Ascending aorta (tissue), 2 donors: ENCODE data around the gene NFATC2. TPM values are rescaled to one million over a fixed set of nuclear protein-coding genes. Genes with fewer than 3 reads are reported as not detected.

Experiments
- DNase-seq, 2 donors: peaks; one replicate each; pipeline ENCODE4 v3.0.0-alpha.2; 2019; ENCODE audit warnings: low spot score in 2 of 2
- H3K27ac ChIP-seq, 2 donors: fragments of 200-600 bp; sonication (generic); one replicate each; pipeline ENCODE4 v1.5.1; 2016 to 2017; ENCODE audit warnings: mild to moderate bottlenecking in 1 of 2
- H3K27me3 ChIP-seq: fragments of 200-600 bp; sonication (generic); one replicate; pipeline ENCODE4 v1.5.1; 2017
- H3K36me3 ChIP-seq, 2 donors: fragments of 200-600 bp; sonication (generic); one replicate each; pipeline ENCODE4 v1.5.1; 2016
- H3K4me1 ChIP-seq, 2 donors: fragments of 200-600 bp; sonication (generic); one replicate each; pipeline ENCODE4 v1.5.1; 2016 to 2017; ENCODE audit warnings: mild to moderate bottlenecking in 1 of 2
- H3K4me3 ChIP-seq, 2 donors: fragments of 200-600 bp; sonication (generic); one replicate each; pipeline ENCODE4 v1.5.1; 2016 to 2017; ENCODE audit warnings: mild to moderate bottlenecking in 1 of 2
- H3K9me3 ChIP-seq, 2 donors: fragments of 200-600 bp; sonication (generic); one replicate each; pipeline ENCODE4 v1.5.1; 2016
- CTCF ChIP-seq, 3 experiments: fragments of 200-600 bp in 2 of 3; fragments of 450-650 bp in 1 of 3; sonication (generic) in 2 of 3; IDR thresholded peaks; one replicate each; pipeline ENCODE4 v1.5.1; 2016 to 2019; ENCODE audit warnings: antibody characterized with exemption in 3 of 3, mild to moderate bottlenecking in 1 of 3, moderate library complexity in 1 of 3
- intact Hi-C: fragments of 100-400 bp; cut with DNase I; formaldehyde crosslinking; loops from one replicate; pipeline ENCODE4 v1.15.1; 2023
- total RNA-seq: library from RNA; depleted of rRNA; stranded (reverse); fragments of >200 nt; gene quantifications from one replicate; pipeline ENCODE4 v1.1.0, GENCODE V29; 2016

The NFATC2 gene
- total RNA-seq, 1 donor from 2014 or later: 7.9 TPM

GRCh38 chr20:51392614-51393186 is 149.8 kb downstream of the NFATC2 start:
- Histone ChIP-seq H3K27ac (no peak overlapping the region), H3K27me3 (no peaks in the 10 kb centered on the region), H3K4me1 (peaks cover 8 to 29% of the 10 kb centered on the region in 2 donors), H3K4me3 (no peak overlapping the region), H3K9me3 (no peaks in the 10 kb centered on the region), H3K36me3 (no peaks in the 10 kb centered on the region)
- DNase-seq: no peak
- TF ChIP-seq CTCF (IDR thresholded peaks at IDR 0.05): no peak
- intact Hi-C loops: no loop called here

DNA sequence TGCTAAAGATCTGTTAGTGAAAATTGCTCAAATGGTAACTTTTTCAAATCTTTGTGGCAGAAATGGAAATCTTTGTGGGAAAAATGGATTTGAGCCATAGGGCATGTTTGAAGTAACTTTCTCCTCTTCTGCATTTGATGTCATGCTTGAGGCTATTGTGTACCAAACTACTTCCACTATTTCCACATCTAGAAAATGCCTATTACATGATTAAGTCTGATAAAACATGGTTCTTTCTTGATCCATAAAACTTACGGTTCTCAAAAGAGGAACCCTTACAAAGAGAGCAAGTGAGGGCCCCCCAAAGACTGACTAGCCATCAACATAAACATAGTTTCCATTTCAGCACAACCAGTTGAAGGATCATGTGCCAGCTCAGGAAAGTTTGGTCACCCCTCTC is 150.6 kb downstream of the NFATC2 start:
- peaks cover 8 to 29% of the 10 kb centered on the region in 2 donors for H3K4me1 ChIP-seq
- no peak overlapping the region for H3K27ac ChIP-seq
- no peaks in the 10 kb centered on the region for H3K9me3 ChIP-seq
- intact Hi-C loops: no loop called here
- no peaks in the 10 kb centered on the region for H3K27me3 ChIP-seq
- DNase-seq: no peak
- H3K36me3 ChIP-seq: no peaks in the 10 kb centered on the region
- no peak overlapping the region for H3K4me3 ChIP-seq
- no peak for TF ChIP-seq CTCF (IDR thresholded peaks at IDR 0.05)

GRCh38 chr20:51389543-51390264 is 152.8 kb downstream of the NFATC2 start:
- Histone ChIP-seq H3K36me3 (no peaks in the 10 kb centered on the region), H3K4me1 (peaks cover 8 to 17% of the 10 kb centered on the region in 2 donors), H3K9me3 (no peaks in the 10 kb centered on the region), H3K4me3 (no peak overlapping the region), H3K27ac (peak overlapping the region in 1 of 2 donors; percentile 10), H3K27me3 (no peaks in the 10 kb centered on the region)
- DNase-seq: no peak
- no peak for TF ChIP-seq CTCF (IDR thresholded peaks at IDR 0.05)
- intact Hi-C loops: no loop called here

DNA sequence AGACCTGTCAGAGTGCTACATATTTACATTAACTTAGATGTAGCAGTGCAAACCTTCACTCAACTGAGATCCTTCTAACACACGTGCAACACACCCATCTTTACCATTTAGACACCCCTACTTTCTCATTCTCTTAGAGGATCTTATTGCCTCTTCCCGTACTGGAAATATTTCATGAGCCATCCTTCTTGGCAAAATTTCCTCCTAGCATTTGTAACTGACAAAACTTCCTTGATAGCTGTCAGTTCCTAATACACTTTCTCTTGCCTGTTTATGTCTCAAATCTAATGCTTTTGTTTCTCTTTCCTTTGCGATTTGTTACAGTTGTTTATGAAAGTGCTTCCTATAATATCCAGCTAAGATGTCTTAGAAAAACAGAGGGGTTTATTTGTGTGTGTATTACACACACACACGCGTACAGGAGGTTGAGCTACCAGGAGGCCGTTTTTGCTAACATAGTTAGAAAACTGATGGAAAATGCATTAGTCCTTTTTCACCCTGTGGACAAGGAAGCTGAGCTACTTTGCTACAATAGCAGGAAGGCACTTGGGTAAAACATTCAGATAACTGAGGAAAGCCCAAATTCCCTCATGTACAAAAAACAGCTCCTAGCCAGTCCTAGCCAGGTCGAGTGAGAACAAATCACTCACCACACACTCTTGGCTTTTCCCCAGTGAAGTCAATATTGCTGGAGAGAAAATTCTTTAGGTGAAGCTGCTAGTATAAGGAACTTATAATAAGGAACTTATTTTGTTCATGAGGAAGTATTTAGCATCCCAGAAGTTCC is 153.6 kb downstream of the NFATC2 start:
- intact Hi-C loops: no loop called here

GRCh38 chr20:51388227-51388626 is 154.3 kb downstream of the NFATC2 start:
- intact Hi-C loops: no loop called here

More for the DNA sequence above, 153.6 kb downstream of the NFATC2 start:
- Histone ChIP-seq H3K27ac (peak overlapping the region in 1 of 2 donors; percentile 10), H3K36me3 (no peaks in the 10 kb centered on the region), H3K4me1 (peaks cover 6 to 11% of the 10 kb centered on the region in 2 donors), H3K9me3 (no peaks in the 10 kb centered on the region), H3K4me3 (no peak overlapping the region), H3K27me3 (no peaks in the 10 kb centered on the region)
- no peak for TF ChIP-seq CTCF (IDR thresholded peaks at IDR 0.05)
- DNase-seq: no peak

More at GRCh38 chr20:51388227-51388626, 154.3 kb downstream of the NFATC2 start:
- no peaks in the 10 kb centered on the region for H3K36me3 ChIP-seq
- H3K4me1 ChIP-seq: peaks cover 0 to 5% of the 10 kb centered on the region in 2 donors
- H3K27me3 ChIP-seq: no peaks in the 10 kb centered on the region
- H3K4me3 ChIP-seq: no peak overlapping the region
- no peak for TF ChIP-seq CTCF (IDR thresholded peaks at IDR 0.05)
- H3K27ac ChIP-seq: no peak overlapping the region
- no peak for DNase-seq
- H3K9me3 ChIP-seq: no peaks in the 10 kb centered on the region
